H9 (cell line): ENCODE data around the gene PTPRR. TPM values are rescaled to one million over a fixed set of nuclear protein-coding genes. Genes with fewer than 3 reads are reported as not detected.

Experiments used
- DNase-seq: peaks from one replicate; pipeline ENCODE4 v3.0.0-alpha.2; 2017
- H2AFZ ChIP-seq: one replicate; pipeline ENCODE4 v1.6.1; 2013; ENCODE audit warnings: mild to moderate bottlenecking, low read length, control low read depth, moderate library complexity
- H2AK5ac ChIP-seq: 2 replicates; pipeline ENCODE4 v1.6.1; 2013; ENCODE audit warnings: low read length, control low read depth, mixed read lengths; ENCODE audit not compliant: insufficient read length
- H2BK120ac ChIP-seq: one replicate; pipeline ENCODE4 v1.6.1; 2013; ENCODE audit warnings: low read depth, mild to moderate bottlenecking, low read length, control low read depth, inconsistent platforms; ENCODE audit not compliant: poor library complexity, severe bottlenecking
- H2BK12ac ChIP-seq: 2 replicates; pipeline ENCODE4 v1.6.1; 2013; ENCODE audit warnings: low read length, control low read depth, mixed read lengths, low read depth; ENCODE audit not compliant: insufficient read length
- H2BK15ac ChIP-seq: 2 replicates; pipeline ENCODE4 v1.6.1; 2013; ENCODE audit warnings: low read depth, low read length, control low read depth
- H2BK20ac ChIP-seq: one replicate; pipeline ENCODE4 v1.6.1; 2013; ENCODE audit warnings: low read depth, mild to moderate bottlenecking, low read length, control low read depth, inconsistent platforms; ENCODE audit not compliant: poor library complexity, severe bottlenecking
- H2BK5ac ChIP-seq: 2 replicates; pipeline ENCODE4 v1.6.1; 2013; ENCODE audit warnings: low read length, control low read depth, mixed read lengths; ENCODE audit not compliant: insufficient read length
- H3K14ac ChIP-seq: 2 replicates; pipeline ENCODE4 v1.6.1; 2013; ENCODE audit warnings: low read length, control low read depth; ENCODE audit not compliant: insufficient read depth
- H3K18ac ChIP-seq: 2 replicates; pipeline ENCODE4 v1.6.1; 2013; ENCODE audit warnings: low read depth, mild to moderate bottlenecking, mixed read lengths, low read length, control low read depth; ENCODE audit not compliant: insufficient read length
- H3K23ac ChIP-seq: 2 replicates; pipeline ENCODE4 v1.6.1; 2013; ENCODE audit warnings: low read length, control low read depth, mixed read lengths, low read depth; ENCODE audit not compliant: insufficient read length
- H3K23me2 ChIP-seq: 2 replicates; pipeline ENCODE4 v1.6.1; 2013; ENCODE audit warnings: low read depth, mild to moderate bottlenecking, mixed read lengths, low read length, control low read depth; ENCODE audit not compliant: insufficient read length, poor library complexity, severe bottlenecking
- H3K27ac ChIP-seq: 2 replicates; pipeline ENCODE4 v1.5.1; 2013; ENCODE audit warnings: low read length, control low read depth, mixed read lengths, low read depth; ENCODE audit not compliant: insufficient read length
- H3K27me3 ChIP-seq: 2 replicates; pipeline ENCODE4 v1.6.1; 2013; ENCODE audit warnings: low read length, control low read depth, inconsistent platforms; ENCODE audit not compliant: insufficient read depth
- H3K4ac ChIP-seq: 2 replicates; pipeline ENCODE4 v1.6.1; 2013; ENCODE audit warnings: low read depth, mild to moderate bottlenecking, control low read depth, inconsistent platforms, low read length, moderate library complexity
- H3K4me1 ChIP-seq: 2 replicates; pipeline ENCODE4 v1.6.1; 2013; ENCODE audit warnings: low read length, control low read depth, inconsistent platforms; ENCODE audit not compliant: insufficient read depth
- H3K4me2 ChIP-seq: 2 replicates; pipeline ENCODE4 v1.6.1; 2013; ENCODE audit warnings: low read length, control low read depth, mixed read lengths; ENCODE audit not compliant: insufficient read length, insufficient read depth
- H3K56ac ChIP-seq: 2 replicates; pipeline ENCODE4 v1.6.1; 2013; ENCODE audit warnings: low read depth, mild to moderate bottlenecking, mixed read lengths, low read length, control low read depth; ENCODE audit not compliant: insufficient read length
- H3K79me1 ChIP-seq: 2 replicates; pipeline ENCODE4 v1.6.1; 2013; ENCODE audit warnings: low read depth, mild to moderate bottlenecking, moderate library complexity, low read length, control low read depth, inconsistent platforms; ENCODE audit not compliant: insufficient read depth, poor library complexity, severe bottlenecking
- H3K79me2 ChIP-seq: 2 replicates; pipeline ENCODE4 v1.6.1; 2013; ENCODE audit warnings: low read length, control low read depth, inconsistent platforms; ENCODE audit not compliant: insufficient read depth
- H3K9ac ChIP-seq: 2 replicates; pipeline ENCODE4 v1.6.1; 2013; ENCODE audit warnings: low read length, control low read depth, mixed read lengths; ENCODE audit not compliant: insufficient read length; ENCODE audit errors: extremely low read depth
- H3K9me3 ChIP-seq: one replicate; pipeline ENCODE4 v1.6.1; 2013; ENCODE audit warnings: low read depth, low read length, inconsistent platforms; ENCODE audit not compliant: control insufficient read depth
- H3T11ph ChIP-seq: one replicate; pipeline ENCODE4 v1.6.1; 2013; ENCODE audit warnings: mild to moderate bottlenecking, low read length, control low read depth, inconsistent platforms
- H4K20me1 ChIP-seq: one replicate; pipeline ENCODE4 v1.6.1; 2013; ENCODE audit not compliant: control insufficient read depth, insufficient read length, insufficient read depth
- H4K5ac ChIP-seq: 2 replicates; pipeline ENCODE4 v1.6.1; 2013; ENCODE audit warnings: low read depth, mild to moderate bottlenecking, mixed read lengths, low read length, control low read depth; ENCODE audit not compliant: insufficient read length
- H4K8ac ChIP-seq: replicated peaks from 2 replicates; pipeline ENCODE4 v1.6.1; 2013; ENCODE audit warnings: low read length, control low read depth, mixed read lengths, low read depth; ENCODE audit not compliant: insufficient read length
- H4K91ac ChIP-seq: 2 replicates; pipeline ENCODE4 v1.6.1; 2013; ENCODE audit warnings: low read depth, mild to moderate bottlenecking, moderate library complexity, mixed read lengths, low read length, control low read depth; ENCODE audit not compliant: insufficient read length
- H3K27ac Mint-ChIP-seq, 3 experiments: 2 replicates in 2 of 3; 3 replicates in 1 of 3; pipeline ENCODE4 v1.8.0; 2020 to 2021; ENCODE audit warnings: mixed read lengths in 3 of 3, mild to moderate bottlenecking in 1 of 3, moderate library complexity in 1 of 3
- H3K27me3 Mint-ChIP-seq: 2 replicates; pipeline ENCODE4 v1.8.0; 2021; ENCODE audit warnings: low read depth, mild to moderate bottlenecking, moderate library complexity, mixed read lengths
- H3K36me3 Mint-ChIP-seq, 3 experiments: 2 replicates in 2 of 3; 3 replicates in 1 of 3; pipeline ENCODE4 v1.8.0; 2020 to 2021; ENCODE audit warnings: low read depth in 3 of 3, mixed read lengths in 3 of 3; ENCODE audit not compliant: insufficient read depth in 1 of 3
- H3K4me1 Mint-ChIP-seq, 2 experiments: 2 replicates each; pipeline ENCODE4 v1.8.0; 2020; ENCODE audit warnings: mixed read lengths in 2 of 2
- H3K4me3 Mint-ChIP-seq, 2 experiments: 2 replicates in 1 of 2; 3 replicates in 1 of 2; pipeline ENCODE4 v1.8.0; 2020 to 2021; ENCODE audit warnings: mild to moderate bottlenecking in 2 of 2, mixed read lengths in 2 of 2, moderate library complexity in 1 of 2
- H3K9me3 Mint-ChIP-seq, 2 experiments: 2 replicates in 1 of 2; 3 replicates in 1 of 2; pipeline ENCODE4 v1.8.0; 2020; ENCODE audit warnings: mild to moderate bottlenecking in 2 of 2, mixed read lengths in 2 of 2, moderate library complexity in 1 of 2
- CTCF ChIP-seq: fragments of 200-600 bp; sonication (generic); conservative IDR thresholded peaks from 3 replicates; pipeline ENCODE4 v1.8.0; 2021; ENCODE audit warnings: antibody characterized with exemption, mild to moderate bottlenecking
- WGBS: extraction: QIAGEN DNeasy Blood & Tissue Kit; methylation state at CpG from one replicate; pipeline ENCODE4 v1.1.7; 2013; ENCODE audit warnings: missing lambda C conversion rate, low lambda C conversion rate, mixed read lengths; ENCODE audit not compliant: insufficient read length; ENCODE audit errors: extremely low coverage; 5-methylcytosine and 5-hydroxymethylcytosine counted together
- total RNA-seq: library from RNA; stranded (reverse); gene quantifications from 2 replicates; pipeline ENCODE4 v1.2.1, GENCODE V29; 2021

The PTPRR gene
- total RNA-seq, 1 experiment from 2014 or later, result 0.22 TPM

- Histone ChIP-seq H2BK5ac (no peak overlapping the region), H4K91ac (no peak overlapping the region), H4K20me1 (no peaks in the 10 kb centered on the region), H4K8ac (no peak overlapping the region), H3K27ac (no peak overlapping the region), H3K4ac (no peak overlapping the region), H4K5ac (no peak overlapping the region), H2BK15ac (no peak overlapping the region), H3K23me2 (no peaks in the 10 kb centered on the region), H3K79me1 (no peaks in the 10 kb centered on the region), H3T11ph (no peak overlapping the region), H2AK5ac (no peak overlapping the region), H2BK20ac (no peak overlapping the region), H3K79me2 (no peaks in the 10 kb centered on the region), H3K18ac (no peak overlapping the region), H3K14ac (no peak overlapping the region), H3K9me3 (no peaks in the 10 kb centered on the region), H3K56ac (no peak overlapping the region), H3K9ac (no peak overlapping the region), H2AFZ (no peak overlapping the region), H2BK12ac (no peak overlapping the region), H3K23ac (no peak overlapping the region), H2BK120ac (no peak overlapping the region), H3K27me3 (no peaks in the 10 kb centered on the region), H3K4me1 (no peaks in the 10 kb centered on the region), H3K4me2 (no peak overlapping the region)
- Mint-ChIP-seq H3K9me3 (no peaks in the 10 kb centered on the region), H3K4me1 (no peaks in the 10 kb centered on the region), H3K4me3 (no peak overlapping the region), H3K27me3 (peaks cover 5% of the 10 kb centered on the region), H3K27ac (no peak overlapping the region), H3K36me3 (no peaks in the 10 kb centered on the region)
- TF ChIP-seq CTCF, result no peak
- no CpG with 5 or more reads among the region's 3 CpGs for WGBS
- no peak for DNase-seq
Measured at GRCh38 chr12:70936203-70936813, 15.8 kb upstream of the PTPRR start.
